Measurements from ENCODE around the gene RAB4A. TPM values are rescaled to one million over a fixed set of nuclear protein-coding genes. Genes with fewer than 3 reads are reported as not detected.

The RAB4A gene
- total RNA-seq, 2 donors from 2014 or later, result 80.9 to 103 TPM

- intact Hi-C loops (cut with DNase I), result no loop called here
- peaks cover 6% of the 10 kb centered on the region for H3K36me3 ChIP-seq
- TF ChIP-seq, protein P1, sequence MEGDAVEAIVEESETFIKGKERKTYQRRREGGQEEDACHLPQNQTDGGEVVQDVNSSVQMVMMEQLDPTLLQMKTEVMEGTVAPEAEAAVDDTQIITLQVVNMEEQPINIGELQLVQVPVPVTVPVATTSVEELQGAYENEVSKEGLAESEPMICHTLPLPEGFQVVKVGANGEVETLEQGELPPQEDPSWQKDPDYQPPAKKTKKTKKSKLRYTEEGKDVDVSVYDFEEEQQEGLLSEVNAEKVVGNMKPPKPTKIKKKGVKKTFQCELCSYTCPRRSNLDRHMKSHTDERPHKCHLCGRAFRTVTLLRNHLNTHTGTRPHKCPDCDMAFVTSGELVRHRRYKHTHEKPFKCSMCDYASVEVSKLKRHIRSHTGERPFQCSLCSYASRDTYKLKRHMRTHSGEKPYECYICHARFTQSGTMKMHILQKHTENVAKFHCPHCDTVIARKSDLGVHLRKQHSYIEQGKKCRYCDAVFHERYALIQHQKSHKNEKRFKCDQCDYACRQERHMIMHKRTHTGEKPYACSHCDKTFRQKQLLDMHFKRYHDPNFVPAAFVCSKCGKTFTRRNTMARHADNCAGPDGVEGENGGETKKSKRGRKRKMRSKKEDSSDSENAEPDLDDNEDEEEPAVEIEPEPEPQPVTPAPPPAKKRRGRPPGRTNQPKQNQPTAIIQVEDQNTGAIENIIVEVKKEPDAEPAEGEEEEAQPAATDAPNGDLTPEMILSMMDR (IDR thresholded peaks at IDR 0.05), result no peak
These were observed 38.8 kb downstream of the RAB4A start for GRCh38 chr1:229309684-229310083.

GRCh38 chr1:229310833-229311232, 39.9 kb downstream of the RAB4A start:
- H3K27ac ChIP-seq, result no peak overlapping the region
- H3K4me1 ChIP-seq, result no peaks in the 10 kb centered on the region
- H3K9me3 ChIP-seq, result no peaks in the 10 kb centered on the region
- intact Hi-C loops (cut with DNase I), result no loop called here
- no peak for DNase-seq
- H3K27me3 ChIP-seq, result no peaks in the 10 kb centered on the region
- peaks cover 6% of the 10 kb centered on the region for H3K36me3 ChIP-seq
- H3K9ac ChIP-seq (ENCODE audit: low read depth in 2 of 2, low read length in 2 of 2), result no peak overlapping the region
- no peak overlapping the region for H3K4me3 ChIP-seq
- TF ChIP-seq, protein P1 (IDR thresholded peaks at IDR 0.05), result no peak

More at GRCh38 chr1:229309684-229310083, 38.8 kb downstream of the RAB4A start:
- Histone ChIP-seq H3K27me3 (no peaks in the 10 kb centered on the region), H3K4me3 (no peak overlapping the region), H3K4me1 (no peaks in the 10 kb centered on the region), H3K9ac (ENCODE audit: low read depth in 2 of 2, low read length in 2 of 2) (no peak overlapping the region), H3K27ac (no peak overlapping the region), H3K9me3 (no peaks in the 10 kb centered on the region)
- no peak for DNase-seq

GRCh38 chr1:229316166-229316565, 45.3 kb downstream of the RAB4A start:
- DNase-seq, result no peak
- H3K4me1 ChIP-seq, result no peaks in the 10 kb centered on the region
- no peaks in the 10 kb centered on the region for H3K27me3 ChIP-seq
- H3K9ac ChIP-seq (ENCODE audit: low read depth in 2 of 2, low read length in 2 of 2), result no peak overlapping the region
- H3K36me3 ChIP-seq, result no peaks in the 10 kb centered on the region
- intact Hi-C loops (cut with DNase I), result no loop called here
- H3K4me3 ChIP-seq, result no peak overlapping the region
- no peaks in the 10 kb centered on the region for H3K9me3 ChIP-seq
- H3K27ac ChIP-seq, result no peak overlapping the region
- TF ChIP-seq, protein P1 (IDR thresholded peaks at IDR 0.05), result no peak

DNA sequence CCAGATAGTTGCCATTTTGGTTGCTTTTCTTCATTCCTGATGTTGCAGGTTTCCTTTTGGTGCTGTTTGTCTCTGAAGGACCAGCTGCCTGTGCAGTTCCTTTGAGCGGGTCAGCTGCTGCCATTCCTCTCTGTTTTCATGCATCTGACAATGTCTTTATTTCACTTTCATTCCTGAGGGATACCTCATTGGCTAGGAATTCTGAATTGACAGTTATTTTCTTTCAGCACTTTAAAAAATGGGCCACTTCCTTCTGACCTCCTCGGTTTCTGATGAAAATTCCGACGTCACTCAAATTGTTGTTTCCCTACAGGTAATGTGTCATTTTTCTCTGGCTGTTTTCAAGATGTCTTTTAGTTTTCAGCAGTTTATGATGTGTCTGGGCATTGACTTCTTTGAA, 47.1 kb downstream of the RAB4A start:
- Histone ChIP-seq H3K36me3 (no peaks in the 10 kb centered on the region), H3K27me3 (no peaks in the 10 kb centered on the region), H3K4me3 (no peak overlapping the region), H3K9me3 (no peaks in the 10 kb centered on the region), H3K4me1 (no peaks in the 10 kb centered on the region), H3K27ac (no peak overlapping the region), H3K9ac (ENCODE audit: low read depth in 2 of 2, low read length in 2 of 2) (no peak overlapping the region)
- TF ChIP-seq, protein P1 (IDR thresholded peaks at IDR 0.05), result no peak
- DNase-seq, result no peak
- intact Hi-C loops (cut with DNase I), result no loop called here

GRCh38 chr1:229319487-229319886, 48.6 kb downstream of the RAB4A start:
- Histone ChIP-seq H3K9me3 (no peaks in the 10 kb centered on the region), H3K9ac (ENCODE audit: low read depth in 2 of 2, low read length in 2 of 2) (no peak overlapping the region), H3K27me3 (no peaks in the 10 kb centered on the region), H3K4me1 (no peaks in the 10 kb centered on the region), H3K27ac (no peak overlapping the region), H3K36me3 (no peaks in the 10 kb centered on the region), H3K4me3 (no peak overlapping the region)
- intact Hi-C loops (cut with DNase I), result no loop called here
- no peak for DNase-seq
- TF ChIP-seq, protein P1 (IDR thresholded peaks at IDR 0.05), result no peak

- Histone ChIP-seq H3K27me3 (no peaks in the 10 kb centered on the region), H3K4me3 (no peak overlapping the region), H3K9ac (ENCODE audit: low read depth in 2 of 2, low read length in 2 of 2) (no peak overlapping the region), H3K27ac (no peak overlapping the region), H3K9me3 (no peaks in the 10 kb centered on the region), H3K36me3 (no peaks in the 10 kb centered on the region), H3K4me1 (no peaks in the 10 kb centered on the region)
- intact Hi-C loops (cut with DNase I), result no loop called here
- DNase-seq, result no peak
- TF ChIP-seq, protein P1 (IDR thresholded peaks at IDR 0.05), result no peak
These were observed 52.3 kb downstream of the RAB4A start for GRCh38 chr1:229323201-229323600.
